ENCODE data around the gene PLAC1. TPM values are rescaled to one million over a fixed set of nuclear protein-coding genes. Genes with fewer than 3 reads are reported as not detected.

PLAC1 gene
- total RNA-seq, 1 donor from 2014 or later: not detected

DNA sequence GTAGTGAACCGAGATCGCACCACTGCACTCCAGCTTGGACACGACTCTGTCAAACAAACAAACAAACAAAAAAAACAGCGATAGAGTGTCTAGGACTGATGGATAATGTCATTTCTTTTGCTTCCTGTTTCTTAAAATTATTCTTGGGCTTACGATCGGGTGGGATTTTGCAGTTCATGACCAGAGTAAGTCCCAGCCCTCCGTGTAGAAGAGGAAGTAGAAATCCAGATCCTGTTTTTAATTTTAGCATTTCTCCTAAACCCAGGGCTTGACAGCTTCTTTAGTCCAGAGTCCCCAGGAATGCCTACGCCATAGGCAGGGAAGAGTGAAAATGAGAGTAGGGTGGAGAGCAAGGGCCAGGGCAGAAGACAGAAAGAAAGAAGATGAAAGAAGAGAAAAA is 104.0 kb downstream of the PLAC1 start:
- ATAC-seq (no peak), DNase-seq (ENCODE audit: missing footprints) (no peak)
- intact Hi-C loops (cut with DNase I): no loop called here

DNA sequence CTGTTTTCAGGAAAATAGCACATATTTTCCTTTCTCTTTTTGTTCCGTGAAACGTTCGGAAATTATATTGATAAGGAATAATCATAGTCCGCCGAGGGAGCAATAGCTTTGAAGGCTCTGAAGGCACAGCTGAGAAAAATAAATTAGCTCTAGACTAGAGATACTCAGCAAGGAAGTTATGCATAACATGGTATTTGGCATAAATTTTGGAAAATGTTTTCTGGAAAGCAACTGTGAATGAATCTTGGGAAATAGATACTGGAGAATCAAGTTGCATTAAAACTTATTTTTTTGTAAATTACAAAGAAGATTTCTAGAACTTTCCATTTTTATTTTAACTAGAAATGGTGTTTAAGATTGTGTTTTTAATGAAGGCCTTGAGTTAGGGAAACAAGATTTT is 105.9 kb downstream of the PLAC1 start:
- no peak for DNase-seq (ENCODE audit: missing footprints)
- intact Hi-C loops (cut with DNase I): no loop called here
- ATAC-seq: no peak

DNA sequence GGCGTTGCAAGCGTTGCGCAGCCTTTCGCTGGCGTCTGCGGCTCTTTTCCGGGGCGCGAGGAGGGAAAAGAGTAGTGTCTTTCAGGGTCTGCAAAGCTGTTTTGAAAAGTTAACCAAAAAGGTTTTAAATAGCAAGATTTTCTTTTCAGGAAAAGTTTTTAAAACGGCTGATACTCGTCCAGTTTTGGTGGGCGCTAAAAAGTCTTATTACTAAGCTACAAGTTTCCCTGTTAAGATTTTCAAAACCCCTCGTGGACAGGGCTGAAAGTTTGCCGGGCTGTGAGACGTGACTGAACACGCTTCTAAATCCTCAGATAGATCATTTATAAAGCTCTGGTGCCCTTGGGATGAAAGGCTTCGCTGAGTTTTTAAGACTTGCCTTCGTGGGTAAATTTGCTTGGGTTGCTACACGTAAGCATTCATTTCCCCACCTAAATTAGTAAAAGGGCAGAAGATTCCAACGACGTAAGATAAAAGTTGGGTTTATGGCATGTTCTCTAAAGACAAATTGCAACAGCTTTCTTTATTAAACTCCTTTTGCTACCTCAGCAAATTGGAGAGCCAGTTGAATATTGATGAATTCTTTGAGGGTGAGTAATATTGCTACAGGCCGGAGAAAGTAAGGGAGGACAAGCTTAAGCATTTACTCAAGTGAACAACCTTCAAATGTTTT is 106.8 kb downstream of the PLAC1 start:
- ATAC-seq (no peak), DNase-seq (ENCODE audit: missing footprints) (no peak)
- intact Hi-C loops (cut with DNase I): no loop called here

DNA sequence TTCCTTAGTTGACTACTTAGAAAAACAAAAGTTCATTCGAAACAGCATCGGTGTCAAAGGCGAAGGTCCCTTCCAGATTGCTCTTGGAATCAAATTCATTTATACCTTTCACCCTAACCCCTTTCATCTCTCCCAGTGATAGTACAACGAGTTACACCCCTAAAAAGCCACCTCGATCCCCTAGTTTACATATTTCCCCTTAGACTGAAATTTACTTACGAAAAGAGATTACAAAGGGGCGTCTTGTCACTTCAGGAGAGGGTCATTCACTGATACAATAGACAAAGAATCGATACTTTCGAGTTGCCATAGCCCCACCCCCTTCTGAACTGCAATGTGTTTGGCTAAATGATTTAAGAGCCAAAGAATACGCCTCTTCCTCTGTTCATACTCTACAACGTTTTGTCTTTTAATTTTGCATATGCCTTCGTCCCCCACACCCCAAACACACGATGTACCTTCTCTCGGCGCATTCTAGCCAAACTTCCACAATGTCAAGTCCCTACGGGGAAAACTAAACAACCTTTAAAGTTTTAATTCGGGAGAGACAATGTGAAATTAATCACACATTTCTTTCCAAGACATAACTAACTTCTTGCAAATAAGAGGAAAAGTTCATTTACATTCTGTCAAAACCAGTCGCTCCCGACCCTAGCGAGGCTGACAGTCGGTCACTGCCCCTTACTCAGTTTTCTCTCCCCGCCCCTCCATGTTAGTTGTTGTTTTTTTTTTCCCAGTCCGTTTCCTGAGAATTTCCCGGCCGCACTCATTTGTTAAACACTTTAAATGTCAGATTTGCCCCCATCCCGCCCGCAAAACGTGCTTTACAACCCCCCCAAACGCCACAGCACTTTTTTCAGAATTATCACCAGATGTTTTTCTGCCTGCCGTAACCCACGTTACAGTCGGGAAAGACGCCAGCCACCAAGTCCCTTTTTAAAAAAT is 109.7 kb downstream of the PLAC1 start:
- no peak for ATAC-seq
- intact Hi-C loops (cut with DNase I): no loop called here
- DNase-seq (ENCODE audit: missing footprints): no peak

DNA sequence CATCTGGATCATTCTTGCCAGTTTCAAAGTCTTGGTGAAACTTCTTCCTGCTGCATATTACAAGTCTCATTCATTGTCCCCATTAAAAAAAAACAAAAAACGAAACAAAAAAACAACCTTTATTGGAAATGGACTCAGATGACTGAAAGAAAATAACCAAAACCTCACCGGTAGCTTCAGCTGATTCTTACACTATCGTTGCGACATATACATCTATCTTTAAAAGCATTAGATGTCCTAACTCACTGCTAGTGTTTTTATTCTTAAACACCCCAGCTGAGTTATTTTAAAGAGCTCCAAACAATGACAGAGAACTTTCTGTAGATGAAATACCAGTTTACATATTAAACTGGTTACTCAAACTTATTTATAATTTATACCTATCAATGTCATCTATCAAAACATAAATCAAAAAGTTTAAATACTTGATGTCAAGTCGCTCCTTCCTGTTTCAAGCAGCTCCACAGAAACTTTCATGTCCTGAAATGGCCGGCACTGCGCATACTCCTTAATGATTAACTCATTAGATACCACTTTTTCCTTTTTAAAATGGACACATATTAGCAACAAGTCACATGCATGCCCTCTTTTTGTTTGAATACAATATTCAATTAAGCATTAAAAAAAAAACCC is 111.1 kb downstream of the PLAC1 start:
- intact Hi-C loops (cut with DNase I): no loop called here
- no peak for DNase-seq (ENCODE audit: missing footprints)
- no peak for ATAC-seq

DNA sequence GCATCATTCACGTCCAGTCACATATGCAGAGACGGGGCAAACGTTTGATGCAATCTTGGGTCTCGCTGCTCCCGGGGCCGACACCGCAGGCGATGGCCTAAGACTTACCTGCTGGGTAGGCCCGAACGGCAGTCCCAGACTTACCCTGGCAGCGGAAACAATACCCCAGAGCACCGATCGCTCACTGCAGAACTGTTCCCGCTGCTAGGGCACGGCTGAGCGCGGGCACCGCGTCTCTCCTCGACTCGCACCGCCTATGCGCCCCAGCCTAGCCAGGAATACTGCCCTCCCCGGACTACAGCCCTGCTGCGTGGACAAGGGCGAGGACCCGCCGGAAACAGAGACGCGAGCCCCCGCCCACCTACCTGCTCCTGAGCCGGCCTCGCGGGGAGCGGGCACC is 112.1 kb downstream of the PLAC1 start:
- no peak for ATAC-seq
- intact Hi-C loops (cut with DNase I): no loop called here
- DNase-seq (ENCODE audit: missing footprints): no peak

DNA sequence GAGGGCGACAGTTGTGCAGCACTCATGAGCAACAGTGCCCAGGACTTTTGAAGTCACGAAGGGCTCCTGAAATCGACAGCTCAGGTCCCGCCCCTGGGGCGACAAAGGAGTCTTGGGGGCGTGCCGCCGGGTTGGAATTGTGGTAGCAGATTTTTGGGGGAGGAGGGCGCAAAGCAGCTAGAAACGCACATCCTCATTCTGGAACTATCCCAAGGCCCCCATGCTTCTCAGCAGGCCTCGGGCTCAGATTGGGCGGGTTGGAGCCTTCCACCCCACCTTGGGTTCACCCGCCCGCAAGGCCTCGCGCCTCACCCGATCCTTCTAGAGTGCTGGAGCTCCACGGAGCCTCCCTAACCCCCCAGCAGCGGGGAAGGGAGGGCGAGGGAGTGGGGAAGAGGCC is 112.8 kb downstream of the PLAC1 start:
- intact Hi-C loops (cut with DNase I): no loop called here
- ATAC-seq: no peak
- no peak for DNase-seq (ENCODE audit: missing footprints)

DNA sequence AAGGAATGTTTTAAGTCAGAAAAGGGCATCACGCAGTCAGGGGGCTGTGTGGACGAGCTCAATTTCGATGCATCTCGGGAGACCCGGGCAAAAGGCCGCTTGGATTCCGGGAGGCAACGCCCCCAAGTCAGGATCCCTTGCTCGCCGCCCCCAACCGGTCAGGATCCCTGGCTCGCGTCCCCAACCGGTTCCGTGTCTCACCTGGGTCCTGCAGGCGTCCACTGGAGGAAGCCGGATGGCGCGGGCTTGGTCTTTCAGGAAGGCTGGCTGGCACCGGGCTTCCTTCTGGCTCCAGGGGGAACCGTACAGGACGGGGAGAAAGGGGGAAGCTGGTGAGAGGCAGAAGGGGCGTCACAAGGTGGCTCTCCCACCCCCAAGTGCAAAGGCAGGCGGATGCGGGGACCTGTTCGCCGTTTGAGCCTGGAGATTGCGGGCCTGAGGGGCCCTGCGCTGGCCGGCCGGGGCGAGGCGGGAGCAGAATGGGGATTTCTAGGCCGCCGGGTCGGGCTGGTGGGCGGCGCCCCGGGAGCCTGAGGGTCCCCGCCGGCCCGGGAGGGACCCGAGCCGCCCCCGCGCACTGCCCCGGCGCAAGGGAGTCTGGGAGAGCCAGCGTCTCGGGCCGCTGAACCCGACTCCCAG is 113.6 kb downstream of the PLAC1 start:
- DNase-seq (ENCODE audit: missing footprints) (peak; percentile 51), ATAC-seq (no peak)
- intact Hi-C loops (cut with DNase I): no loop called here

DNA sequence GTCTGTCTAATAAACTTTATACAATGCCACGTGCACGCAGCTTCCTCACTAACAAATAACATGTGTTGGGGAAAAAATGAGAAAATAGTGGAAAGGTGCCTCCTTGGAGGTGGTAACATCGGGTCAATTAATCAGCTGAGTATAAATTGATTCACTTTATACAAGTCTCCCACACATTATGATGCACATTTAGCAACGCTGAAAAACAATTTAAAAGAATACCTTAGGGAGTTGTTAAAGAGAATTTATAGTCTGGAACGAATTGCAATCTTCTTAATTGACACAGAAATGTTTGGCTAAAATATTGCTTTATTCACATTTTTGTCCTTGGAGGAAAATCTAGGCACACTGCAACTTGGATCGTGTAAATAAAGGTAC is 114.1 kb downstream of the PLAC1 start:
- DNase-seq (ENCODE audit: missing footprints) (no peak), ATAC-seq (no peak)
- intact Hi-C loops (cut with DNase I): no loop called here

DNA sequence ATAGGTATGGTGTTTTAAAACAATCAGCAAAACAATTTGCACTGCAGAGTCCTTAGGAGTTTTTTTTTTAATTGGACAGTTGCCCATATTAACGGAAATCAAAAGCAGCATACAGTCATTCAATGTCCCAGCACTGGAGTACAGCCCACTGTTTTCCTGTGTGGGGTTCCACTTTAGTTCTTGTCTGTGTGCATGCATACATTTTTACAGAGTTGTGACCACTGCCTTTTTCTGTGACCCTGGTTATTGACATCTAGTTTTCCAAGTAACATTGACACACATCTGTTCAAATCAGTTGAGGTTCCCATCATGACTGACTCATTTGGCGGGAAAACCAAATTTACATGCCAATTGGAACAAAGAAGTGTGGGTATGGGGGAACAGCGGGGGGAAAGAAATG is 115.0 kb downstream of the PLAC1 start:
- DNase-seq (ENCODE audit: missing footprints): no peak
- intact Hi-C loops (cut with DNase I): no loop called here
- no peak for ATAC-seq

DNA sequence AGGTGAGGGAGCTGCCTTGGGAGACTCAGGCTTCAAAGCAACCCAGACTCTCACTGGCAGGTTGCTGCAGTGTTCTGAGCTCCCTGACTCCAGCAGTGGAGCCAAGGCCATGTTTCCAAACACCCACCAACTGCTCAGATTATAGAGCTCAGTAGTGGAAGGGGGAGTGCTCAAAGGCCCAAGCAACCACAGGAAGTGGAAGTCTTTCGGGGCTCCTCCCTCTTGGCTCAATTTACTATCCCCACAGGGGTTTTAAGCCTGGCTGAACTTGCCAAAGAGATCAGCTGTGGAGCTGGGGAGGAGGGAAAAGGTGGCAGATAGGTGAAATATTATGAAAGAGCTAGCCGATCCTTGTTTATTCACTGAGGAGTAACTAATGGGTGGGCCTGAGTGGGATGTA is 115.8 kb downstream of the PLAC1 start:
- DNase-seq (ENCODE audit: missing footprints): no peak
- intact Hi-C loops (cut with DNase I): no loop called here
- no peak for ATAC-seq

DNA sequence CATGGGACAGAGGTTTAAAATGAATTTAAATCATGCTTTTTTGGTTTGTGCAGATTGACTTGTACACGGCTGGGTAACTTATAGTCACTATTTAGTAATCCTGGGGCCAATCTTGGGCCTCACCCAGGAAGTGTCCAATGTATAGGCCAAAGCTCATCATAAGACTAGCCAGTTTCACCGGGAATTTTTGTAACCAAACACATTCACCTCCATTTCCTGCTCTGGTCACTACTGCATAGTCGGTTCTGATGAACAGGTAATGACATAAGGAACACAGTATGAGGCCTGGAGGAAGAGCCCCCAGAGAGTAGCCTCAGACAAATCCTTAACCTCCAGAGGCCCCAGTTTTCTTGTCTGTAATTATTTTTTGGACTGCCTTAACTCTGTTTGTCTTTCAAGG is 116.4 kb downstream of the PLAC1 start:
- no peak for ATAC-seq
- intact Hi-C loops (cut with DNase I): no loop called here

DNA sequence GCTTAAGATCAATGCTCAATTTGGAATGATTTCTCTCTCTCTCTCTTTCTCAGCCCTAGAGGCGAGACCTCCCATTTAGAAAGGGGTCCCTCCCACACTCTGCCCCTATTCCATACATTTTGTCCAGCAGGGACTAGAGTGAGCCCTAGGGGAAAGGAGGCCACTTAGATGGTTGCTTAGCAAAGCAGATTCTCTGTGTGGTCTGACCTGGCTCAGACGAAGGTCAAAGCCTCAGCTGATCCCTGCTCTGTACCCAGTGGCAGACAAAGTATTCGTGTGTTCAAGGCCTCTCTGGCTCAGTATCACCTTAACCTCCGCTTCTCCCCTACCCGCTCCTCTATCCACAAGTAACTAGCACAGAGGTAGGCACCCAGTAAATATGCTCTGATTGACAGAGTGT is 120.0 kb downstream of the PLAC1 start:
- no peak for ATAC-seq
- no peak for DNase-seq (ENCODE audit: missing footprints)
- intact Hi-C loops (cut with DNase I): no loop called here

More for the DNA sequence above, 116.4 kb downstream of the PLAC1 start:
- DNase-seq (ENCODE audit: missing footprints): no peak

DNA sequence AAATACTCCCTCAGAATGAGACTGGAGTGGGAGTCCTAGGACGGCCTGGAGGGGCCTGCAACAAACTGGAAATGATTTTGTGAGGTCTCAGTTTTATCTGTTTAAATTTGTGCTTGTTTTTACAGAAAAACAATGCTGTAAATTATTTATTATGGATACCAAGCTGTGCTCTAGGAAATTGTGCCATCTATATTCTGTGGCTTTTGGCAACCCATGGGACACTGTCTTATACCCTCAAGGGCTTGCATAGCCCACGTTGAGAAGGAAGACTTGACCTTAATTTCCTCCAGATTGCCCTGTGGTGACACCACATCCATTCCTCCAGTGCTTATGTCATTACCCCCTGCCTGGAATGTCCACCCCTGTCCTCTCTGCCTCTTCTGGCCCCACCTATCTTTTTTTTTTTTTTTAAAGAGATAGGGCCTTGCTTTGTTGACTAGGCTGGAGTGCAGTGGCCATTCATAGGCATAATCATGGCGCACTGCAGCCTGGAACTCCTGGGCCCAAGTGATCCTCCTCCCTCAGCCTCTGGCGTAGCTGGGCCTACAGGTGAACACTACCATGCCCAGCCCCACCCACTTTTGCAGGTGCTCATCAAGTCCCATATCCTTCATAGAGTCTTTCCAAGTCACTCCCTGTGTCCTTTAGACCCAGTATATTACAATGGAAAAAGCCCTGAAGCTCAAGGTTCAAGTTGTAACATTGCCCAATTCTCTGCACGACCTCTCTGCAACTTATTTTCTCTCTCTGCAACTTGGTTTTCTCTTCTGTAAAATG is 120.9 kb downstream of the PLAC1 start:
- peak; percentile 52 for ATAC-seq

DNA sequence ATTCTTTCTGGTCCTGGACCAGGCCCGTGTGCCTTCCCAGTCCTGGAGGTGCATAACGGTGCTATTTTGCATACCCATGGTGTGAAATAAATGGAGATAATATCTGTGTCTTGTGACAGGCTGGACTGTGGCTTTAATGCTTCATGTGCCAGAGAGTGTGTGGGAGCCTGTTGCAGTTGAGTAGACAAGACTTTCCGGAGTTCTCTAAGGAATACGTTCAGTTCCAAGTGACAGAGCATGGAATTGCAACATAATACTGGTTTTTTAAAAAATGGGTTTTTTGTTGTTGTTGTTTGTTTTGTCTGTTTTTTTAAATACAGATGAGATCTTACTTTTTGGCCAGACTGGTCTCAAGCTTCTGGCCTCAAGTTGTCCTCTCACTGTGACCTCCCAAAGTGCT is 124.3 kb downstream of the PLAC1 start:
- DNase-seq (ENCODE audit: missing footprints): no peak
- intact Hi-C loops (cut with DNase I): no loop called here
- no peak for ATAC-seq

More for the DNA sequence above, 120.9 kb downstream of the PLAC1 start:
- no peak for DNase-seq (ENCODE audit: missing footprints)
- intact Hi-C loops (cut with DNase I): no loop called here

DNA sequence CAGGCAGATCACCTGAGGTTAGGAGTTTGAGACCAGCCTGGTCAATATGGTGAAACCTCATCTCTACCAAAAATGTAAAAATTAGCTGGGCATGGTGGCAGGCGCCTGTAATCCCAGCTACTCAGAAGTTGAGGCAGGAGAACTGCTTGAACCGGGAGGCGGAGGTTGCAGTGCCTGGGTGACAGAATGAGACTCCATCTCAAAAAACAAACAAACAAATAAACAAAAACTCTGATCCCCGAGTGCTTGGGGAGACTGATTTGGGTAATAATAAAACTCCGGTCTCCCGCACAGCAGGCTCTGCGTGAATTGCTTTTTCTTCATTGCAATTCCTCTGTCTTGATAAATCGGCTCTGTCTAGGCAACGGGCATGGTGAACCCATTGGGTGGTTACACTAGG is 124.9 kb downstream of the PLAC1 start:
- intact Hi-C loops (cut with DNase I): no loop called here
- no peak for DNase-seq (ENCODE audit: missing footprints)

DNA sequence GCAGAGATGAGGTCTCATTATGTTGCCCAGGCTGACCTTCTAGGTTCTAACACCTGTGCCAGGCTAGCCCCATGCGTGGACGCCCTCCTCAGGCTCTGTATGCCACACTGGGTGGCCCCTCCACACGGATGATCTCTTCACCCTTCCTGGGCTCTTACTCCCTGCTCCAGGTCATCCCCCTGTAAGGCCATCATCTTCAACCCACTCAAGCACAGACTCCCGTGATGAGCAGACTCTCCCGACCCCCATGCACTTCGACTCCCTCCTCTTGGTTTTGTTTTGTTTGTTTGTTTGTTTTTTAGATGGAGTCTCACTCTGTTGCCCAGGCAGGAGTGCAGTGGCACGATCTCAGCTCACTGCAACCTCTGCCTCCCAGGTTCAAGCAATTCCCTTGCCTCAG is 127.4 kb downstream of the PLAC1 start:
- no peak for DNase-seq (ENCODE audit: missing footprints)

More for the DNA sequence above, 124.9 kb downstream of the PLAC1 start:
- no peak for ATAC-seq

DNA sequence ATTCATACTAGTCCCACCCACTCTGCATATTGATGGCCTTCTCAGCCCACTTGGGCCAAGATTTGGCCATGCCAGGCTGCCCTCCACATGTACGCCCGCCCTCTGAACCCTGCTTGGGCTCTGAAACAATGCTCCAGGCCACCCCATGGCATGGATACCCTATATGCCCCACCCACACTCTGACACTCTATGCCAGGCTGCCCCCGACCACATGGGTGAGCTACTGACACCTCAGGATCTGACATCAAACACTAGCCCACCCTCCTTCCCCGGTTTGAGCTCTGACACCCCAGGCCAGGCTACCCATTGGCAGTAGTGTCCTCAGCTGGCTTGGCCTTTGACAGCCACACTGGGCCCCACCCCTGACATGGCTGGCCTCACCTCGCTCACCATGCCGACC is 128.8 kb downstream of the PLAC1 start:
- ATAC-seq: no peak
- intact Hi-C loops (cut with DNase I): no loop called here
- no peak for DNase-seq (ENCODE audit: missing footprints)

More for the DNA sequence above, 127.4 kb downstream of the PLAC1 start:
- ATAC-seq: no peak
- intact Hi-C loops (cut with DNase I): no loop called here

DNA sequence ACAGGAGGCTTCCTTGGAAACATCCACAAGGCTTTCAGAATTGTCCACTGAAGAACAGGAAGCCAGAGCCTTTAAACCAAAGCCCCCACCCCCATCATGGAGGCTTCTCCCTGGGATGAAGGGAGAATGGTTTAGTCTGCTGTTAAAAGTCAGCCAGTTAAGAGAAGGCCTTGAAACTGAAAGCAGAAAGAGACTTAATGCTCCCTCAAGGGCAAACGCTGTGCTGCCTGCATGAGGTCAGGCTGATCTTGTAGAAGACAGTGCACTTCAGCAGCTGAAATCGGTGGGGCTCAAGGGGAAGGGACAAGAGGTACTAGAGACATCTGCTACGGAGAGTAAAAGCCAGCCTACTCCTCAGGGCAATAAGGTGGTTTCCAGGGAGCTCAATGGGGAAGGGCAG is 129.3 kb downstream of the PLAC1 start:
- intact Hi-C loops (cut with DNase I): no loop called here
- DNase-seq (ENCODE audit: missing footprints) (no peak), ATAC-seq (no peak)
